ENCODE results near the gene ASPSCR1. TPM values are rescaled to one million over a fixed set of nuclear protein-coding genes. Genes with fewer than 3 reads are reported as not detected.

ASPSCR1 gene
- total and polyA plus RNA-seq, 9 of the 15 experiments (the other 6 are each of a cell fraction or from before 2014, with no cell fraction given): 0.90 to 36.9 (median 11.6) TPM

DNA sequence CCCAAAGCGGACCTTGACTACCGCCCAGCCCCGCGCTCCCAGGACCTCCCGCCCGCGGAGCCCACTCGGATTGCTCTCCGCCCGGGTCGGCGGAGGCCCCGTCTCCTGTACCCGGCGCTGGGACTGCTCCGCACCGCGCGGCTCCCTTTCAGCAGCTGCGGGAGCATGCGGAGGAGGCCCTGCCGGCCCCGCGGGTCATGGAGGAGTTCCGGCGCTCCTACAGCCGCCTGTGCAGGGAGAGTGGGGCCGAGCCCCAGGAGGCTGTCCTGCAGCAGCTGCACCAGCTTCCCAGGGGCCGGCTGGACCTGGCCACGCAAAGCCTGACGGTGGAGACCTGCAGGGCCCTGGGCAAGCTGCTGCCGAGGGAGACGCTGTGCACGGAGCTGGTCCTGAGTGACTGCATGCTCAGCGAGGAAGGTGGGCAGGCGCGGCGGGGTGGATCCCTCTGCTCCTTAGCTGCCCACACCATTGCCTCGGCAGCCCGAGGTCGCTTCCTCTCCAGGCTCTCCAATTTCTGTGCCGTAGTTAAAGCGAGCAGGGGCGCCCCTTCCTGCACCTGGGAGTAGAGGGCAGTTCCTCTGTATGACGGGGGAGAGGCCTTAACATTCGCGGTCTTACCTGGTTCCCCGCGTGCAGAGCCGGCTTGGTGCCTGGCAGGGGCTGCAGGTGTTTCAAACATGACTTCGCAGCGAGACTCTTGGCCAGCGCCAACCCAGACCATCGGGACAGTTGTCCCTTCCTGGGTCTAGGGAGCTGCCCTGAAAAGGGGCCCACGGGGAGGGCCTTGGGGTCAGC is 46.2 kb downstream of the ASPSCR1 start (continued):
- TF ChIP-seq, protein P1, sequence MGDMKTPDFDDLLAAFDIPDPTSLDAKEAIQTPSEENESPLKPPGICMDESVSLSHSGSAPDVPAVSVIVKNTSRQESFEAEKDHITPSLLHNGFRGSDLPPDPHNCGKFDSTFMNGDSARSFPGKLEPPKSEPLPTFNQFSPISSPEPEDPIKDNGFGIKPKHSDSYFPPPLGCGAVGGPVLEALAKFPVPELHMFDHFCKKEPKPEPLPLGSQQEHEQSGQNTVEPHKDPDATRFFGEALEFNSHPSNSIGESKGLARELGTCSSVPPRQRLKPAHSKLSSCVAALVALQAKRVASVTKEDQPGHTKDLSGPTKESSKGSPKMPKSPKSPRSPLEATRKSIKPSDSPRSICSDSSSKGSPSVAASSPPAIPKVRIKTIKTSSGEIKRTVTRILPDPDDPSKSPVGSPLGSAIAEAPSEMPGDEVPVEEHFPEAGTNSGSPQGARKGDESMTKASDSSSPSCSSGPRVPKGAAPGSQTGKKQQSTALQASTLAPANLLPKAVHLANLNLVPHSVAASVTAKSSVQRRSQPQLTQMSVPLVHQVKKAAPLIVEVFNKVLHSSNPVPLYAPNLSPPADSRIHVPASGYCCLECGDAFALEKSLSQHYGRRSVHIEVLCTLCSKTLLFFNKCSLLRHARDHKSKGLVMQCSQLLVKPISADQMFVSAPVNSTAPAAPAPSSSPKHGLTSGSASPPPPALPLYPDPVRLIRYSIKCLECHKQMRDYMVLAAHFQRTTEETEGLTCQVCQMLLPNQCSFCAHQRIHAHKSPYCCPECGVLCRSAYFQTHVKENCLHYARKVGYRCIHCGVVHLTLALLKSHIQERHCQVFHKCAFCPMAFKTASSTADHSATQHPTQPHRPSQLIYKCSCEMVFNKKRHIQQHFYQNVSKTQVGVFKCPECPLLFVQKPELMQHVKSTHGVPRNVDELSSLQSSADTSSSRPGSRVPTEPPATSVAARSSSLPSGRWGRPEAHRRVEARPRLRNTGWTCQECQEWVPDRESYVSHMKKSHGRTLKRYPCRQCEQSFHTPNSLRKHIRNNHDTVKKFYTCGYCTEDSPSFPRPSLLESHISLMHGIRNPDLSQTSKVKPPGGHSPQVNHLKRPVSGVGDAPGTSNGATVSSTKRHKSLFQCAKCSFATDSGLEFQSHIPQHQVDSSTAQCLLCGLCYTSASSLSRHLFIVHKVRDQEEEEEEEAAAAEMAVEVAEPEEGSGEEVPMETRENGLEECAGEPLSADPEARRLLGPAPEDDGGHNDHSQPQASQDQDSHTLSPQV (IDR thresholded peaks at IDR 0.05): no peak
- TF ChIP-seq, protein P2, sequence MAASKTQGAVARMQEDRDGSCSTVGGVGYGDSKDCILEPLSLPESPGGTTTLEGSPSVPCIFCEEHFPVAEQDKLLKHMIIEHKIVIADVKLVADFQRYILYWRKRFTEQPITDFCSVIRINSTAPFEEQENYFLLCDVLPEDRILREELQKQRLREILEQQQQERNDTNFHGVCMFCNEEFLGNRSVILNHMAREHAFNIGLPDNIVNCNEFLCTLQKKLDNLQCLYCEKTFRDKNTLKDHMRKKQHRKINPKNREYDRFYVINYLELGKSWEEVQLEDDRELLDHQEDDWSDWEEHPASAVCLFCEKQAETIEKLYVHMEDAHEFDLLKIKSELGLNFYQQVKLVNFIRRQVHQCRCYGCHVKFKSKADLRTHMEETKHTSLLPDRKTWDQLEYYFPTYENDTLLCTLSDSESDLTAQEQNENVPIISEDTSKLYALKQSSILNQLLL (CRISPR knock-in tag; IDR thresholded peaks at IDR 0.05; ENCODE audit: borderline replicate concordance): no peak
- TF ChIP-seq ZNF121 (CRISPR knock-in tag; conservative IDR thresholded peaks at IDR 0.05) (no peak), ZBTB1 (CRISPR knock-in tag; IDR thresholded peaks at IDR 0.05; ENCODE audit: borderline replicate concordance, low read depth) (no peak), DIDO1 (tag; IDR thresholded peaks at IDR 0.05; ENCODE audit: low read depth) (no peak), FOSL1 (tag; conservative IDR thresholded peaks at IDR 0.05) (no peak), ELF2 (CRISPR knock-in tag; IDR thresholded peaks at IDR 0.05) (0 out of 2 replicates have a peak, but pooled peaks have one; percentile 64), ZC3H4 (CRISPR knock-in tag; IDR thresholded peaks at IDR 0.05; ENCODE audit: borderline replicate concordance) (no peak), ILK (tag; IDR thresholded peaks at IDR 0.05; ENCODE audit: borderline replicate concordance, low read depth) (no peak)
- TF ChIP-seq, protein P3, sequence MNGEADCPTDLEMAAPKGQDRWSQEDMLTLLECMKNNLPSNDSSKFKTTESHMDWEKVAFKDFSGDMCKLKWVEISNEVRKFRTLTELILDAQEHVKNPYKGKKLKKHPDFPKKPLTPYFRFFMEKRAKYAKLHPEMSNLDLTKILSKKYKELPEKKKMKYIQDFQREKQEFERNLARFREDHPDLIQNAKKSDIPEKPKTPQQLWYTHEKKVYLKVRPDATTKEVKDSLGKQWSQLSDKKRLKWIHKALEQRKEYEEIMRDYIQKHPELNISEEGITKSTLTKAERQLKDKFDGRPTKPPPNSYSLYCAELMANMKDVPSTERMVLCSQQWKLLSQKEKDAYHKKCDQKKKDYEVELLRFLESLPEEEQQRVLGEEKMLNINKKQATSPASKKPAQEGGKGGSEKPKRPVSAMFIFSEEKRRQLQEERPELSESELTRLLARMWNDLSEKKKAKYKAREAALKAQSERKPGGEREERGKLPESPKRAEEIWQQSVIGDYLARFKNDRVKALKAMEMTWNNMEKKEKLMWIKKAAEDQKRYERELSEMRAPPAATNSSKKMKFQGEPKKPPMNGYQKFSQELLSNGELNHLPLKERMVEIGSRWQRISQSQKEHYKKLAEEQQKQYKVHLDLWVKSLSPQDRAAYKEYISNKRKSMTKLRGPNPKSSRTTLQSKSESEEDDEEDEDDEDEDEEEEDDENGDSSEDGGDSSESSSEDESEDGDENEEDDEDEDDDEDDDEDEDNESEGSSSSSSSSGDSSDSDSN (IDR thresholded peaks at IDR 0.05; ENCODE audit: borderline replicate concordance in 1 of 2, low read depth in 2 of 2, low read length in 2 of 2): 0 out of 4 replicates have a peak, but pooled peaks of 1 of the 2 experiments have one; percentile 50
- TF ChIP-seq, protein P4, sequence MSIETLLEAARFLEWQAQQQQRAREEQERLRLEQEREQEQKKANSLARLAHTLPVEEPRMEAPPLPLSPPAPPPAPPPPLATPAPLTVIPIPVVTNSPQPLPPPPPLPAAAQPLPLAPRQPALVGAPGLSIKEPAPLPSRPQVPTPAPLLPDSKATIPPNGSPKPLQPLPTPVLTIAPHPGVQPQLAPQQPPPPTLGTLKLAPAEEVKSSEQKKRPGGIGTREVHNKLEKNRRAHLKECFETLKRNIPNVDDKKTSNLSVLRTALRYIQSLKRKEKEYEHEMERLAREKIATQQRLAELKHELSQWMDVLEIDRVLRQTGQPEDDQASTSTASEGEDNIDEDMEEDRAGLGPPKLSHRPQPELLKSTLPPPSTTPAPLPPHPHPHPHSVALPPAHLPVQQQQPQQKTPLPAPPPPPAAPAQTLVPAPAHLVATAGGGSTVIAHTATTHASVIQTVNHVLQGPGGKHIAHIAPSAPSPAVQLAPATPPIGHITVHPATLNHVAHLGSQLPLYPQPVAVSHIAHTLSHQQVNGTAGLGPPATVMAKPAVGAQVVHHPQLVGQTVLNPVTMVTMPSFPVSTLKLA (conservative IDR thresholded peaks at IDR 0.05): peak in 1 of 2 experiments; percentile 7; a peak in 1 of 4 replicates

All from K562 (cell line).